GM19324 (cell line): ENCODE measurements around the gene FAF1.

ENCODE experiments used
- ATAC-seq: cut with Tn5 transposase; IDR thresholded peaks from one replicate; pipeline ENCODE4 v1.9.1; 2021; ENCODE audit warnings: mild to moderate bottlenecking, moderate library complexity; ENCODE audit not compliant: unreplicated experiment, low FRiP score

The FAF1 gene

DNA sequence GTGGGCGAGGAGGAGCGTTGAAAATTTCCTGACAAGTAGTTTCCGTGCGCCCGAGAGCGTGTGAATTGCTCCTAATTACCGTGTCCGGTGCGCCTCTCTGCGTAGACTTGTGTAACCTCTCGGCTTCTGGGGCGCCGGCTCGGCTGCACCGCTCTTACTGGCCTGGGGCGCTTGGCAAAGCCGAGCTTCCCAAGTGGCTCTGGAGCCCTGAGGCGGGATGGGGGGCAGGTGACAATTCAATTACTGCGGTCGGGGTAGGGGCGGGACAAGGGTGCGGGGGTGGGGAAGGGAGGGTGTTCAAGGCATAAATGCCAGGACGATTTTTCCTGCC is 536.4 kb downstream of the FAF1 start:
- ATAC-seq: no peak

DNA sequence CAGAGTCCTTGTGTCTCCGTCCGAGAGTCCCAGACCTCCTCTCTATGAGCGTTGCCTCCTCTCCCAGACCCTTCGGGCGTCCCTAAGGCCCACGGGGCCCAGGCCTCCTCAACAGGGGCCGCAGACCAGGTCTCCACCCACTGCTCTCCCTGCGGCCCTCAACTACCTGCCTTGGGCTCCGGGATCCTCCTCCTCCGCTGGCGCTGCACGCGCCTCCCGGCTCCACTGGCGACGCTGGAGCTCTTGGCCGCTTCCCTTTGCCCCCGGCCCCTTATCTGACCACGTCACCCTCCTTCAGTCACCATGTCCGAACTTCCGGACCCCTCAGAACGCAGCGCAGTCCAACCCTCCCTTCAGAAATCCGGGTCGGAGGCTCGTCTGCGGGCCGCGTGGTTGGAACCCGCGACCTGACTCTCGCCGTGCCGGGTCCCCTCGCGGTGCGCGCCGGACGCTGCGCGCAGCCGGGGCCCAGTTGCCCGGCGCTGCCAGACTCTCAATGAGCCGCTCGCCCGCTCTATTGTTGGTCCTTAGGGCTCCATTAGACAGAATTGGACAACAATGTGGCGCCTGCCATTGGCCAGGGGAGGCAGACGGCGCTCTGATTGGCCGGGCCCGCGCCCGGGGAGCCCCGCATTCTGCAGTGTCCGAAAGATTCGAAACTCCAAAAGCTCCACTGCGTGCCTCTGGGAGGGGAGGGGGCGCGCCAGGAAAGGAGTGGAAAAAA is 537.0 kb downstream of the FAF1 start, which contains the start of gene DMRTA2:
DMRTA2 (minus strand) TSS at position 498 of the 724 bp plus-strand sequence. CDS start 1,907 bp downstream, outside the sequence.
- ATAC-seq: no peak

DNA sequence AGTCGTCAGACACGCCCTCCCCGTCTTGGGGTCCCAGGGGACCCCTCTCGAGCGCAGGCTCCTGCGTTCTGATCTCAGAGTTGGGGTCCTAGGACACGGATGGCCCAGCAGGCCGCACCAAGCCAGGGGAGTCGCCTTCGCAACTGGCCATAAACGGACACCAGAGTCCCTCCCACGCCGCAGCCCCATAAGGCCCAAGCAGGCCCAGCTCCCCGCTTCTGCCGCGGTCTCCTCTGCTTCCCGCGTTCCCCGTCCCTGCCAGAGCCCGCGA is 537.5 kb downstream of the FAF1 start:
- ATAC-seq: no peak

DNA sequence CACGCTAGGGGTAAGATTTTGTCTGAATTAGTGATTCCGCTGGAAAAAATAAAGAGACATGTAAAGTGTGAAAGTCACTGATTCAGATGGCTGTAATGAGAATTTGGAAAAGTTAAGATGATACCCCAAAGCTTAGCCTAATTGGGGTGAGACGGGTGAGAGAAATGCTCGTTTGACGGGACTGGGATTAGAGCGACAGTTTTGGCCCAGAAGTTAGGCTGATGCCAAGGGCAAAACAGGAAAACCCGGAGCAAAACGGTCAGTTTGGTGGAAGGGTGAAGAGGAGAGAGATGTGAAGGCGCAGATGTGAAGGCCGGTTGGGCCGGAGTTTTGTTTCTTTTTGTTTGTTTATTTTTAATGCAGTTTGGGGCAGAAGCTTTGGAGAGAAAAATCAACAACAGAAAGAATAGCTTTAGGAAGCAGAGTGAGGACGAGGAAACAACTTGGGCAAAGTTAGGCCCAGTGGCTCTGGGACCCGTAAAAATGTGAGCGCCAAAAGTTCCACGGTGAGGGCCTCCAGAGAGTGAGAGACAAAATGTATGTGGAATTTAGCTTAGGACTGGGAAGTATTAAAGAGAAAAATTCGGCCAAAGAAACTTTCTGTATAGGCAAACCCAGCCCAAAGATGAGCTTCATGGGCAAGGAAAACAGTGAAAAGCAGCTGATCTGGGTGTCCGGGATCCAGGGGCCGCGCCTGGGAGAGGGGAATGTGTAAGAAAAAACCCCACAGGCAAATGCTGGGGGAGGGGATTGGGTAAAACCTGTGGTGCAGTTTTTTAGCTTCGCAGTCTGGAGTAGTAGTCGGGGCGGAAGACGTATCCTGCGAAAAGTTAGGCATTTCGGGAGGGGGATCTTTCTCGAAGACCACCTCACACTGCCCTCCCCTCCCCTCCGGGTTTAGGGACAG is 538.0 kb downstream of the FAF1 start:
- ATAC-seq: no peak

DNA sequence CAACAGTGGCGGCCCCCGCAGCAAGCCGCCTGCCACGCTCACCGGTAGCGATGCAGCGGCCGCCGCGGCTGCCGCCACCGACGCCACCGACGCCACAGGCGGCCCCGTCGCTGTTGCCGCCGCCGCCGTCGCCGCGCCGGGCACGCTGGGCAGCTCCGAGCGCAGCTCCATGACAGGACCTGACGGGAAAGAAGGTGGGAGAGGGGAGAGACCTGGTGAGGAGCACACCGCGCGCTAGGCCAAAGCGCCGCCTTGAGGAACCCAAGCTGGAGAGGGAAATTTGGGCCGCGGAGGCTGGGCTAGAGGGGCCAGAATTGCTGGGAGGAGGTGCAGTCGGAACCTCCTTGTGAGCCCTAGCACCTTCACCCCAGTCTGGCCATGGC is 538.7 kb downstream of the FAF1 start:
- ATAC-seq: no peak

DNA sequence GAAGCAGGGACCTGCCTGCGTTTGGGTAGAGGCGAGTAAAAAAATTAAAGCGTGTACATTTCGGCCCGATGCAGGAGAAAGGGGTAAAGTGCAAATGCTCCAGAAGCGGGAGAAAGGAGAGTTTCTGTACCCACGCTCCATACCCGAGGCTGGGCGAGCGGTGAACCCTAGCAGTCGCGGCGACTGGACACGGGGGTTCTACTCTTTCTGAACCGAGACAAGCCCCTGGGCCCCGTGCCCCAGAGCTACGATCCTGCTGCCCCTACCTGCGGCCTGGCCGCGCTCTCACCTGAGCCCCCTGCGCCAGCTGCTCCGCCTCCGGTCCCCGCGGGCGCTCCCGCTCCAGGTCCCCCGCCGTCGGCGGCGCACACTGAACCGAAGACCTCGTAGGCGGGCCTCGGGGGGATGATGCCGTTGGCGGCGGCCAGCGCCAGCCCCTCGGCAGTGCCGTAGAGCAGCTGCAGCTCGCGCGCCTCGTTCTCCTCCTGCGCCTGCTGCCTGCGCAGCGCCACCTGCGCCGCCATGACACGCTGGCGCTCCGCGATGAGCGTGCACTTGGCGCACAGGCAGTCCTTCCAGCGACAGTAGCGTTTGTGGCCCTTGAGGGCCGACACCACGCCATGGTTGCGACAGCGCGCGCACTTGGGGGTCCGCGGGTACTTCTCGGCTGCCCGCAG is 539.2 kb downstream of the FAF1 start:
- no peak for ATAC-seq

DNA sequence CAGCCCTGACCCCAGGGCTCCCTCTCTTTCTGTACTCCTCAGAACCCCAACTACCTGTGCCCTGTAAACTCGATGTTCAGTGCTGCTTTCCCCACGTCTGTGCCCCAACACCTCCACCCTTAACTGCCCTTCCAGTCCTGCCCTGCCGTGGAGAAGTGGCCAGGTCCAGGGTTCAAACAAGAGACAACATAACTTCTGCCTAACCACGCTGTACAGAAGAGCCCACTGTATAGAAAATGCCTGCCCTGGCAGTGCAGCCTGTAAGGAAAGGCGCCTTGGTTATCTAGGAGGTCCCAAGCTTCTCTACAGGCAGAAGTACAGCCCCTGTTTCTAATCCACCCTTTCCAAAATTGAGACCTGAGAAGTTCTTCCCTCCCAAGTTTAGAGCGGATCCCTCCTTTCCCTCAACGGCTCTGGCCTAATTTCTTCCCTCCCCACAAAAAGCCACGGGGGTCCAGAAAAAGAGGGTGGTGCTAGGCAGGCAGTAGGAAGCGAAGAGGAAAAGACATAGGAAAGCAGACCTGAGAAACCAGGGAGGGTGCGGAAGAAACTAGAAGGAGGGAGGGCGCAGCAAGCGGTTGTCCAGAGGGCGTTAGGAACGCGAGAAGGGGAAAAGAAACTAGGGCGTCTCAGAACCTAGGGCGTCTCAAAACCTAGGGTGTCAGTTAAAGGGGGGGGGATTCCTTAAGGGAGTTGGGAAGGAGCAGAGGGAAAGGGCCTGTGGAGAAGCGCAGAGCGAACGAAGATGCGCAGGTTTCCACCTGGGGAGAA is 540.0 kb downstream of the FAF1 start:
- ATAC-seq: no peak

DNA sequence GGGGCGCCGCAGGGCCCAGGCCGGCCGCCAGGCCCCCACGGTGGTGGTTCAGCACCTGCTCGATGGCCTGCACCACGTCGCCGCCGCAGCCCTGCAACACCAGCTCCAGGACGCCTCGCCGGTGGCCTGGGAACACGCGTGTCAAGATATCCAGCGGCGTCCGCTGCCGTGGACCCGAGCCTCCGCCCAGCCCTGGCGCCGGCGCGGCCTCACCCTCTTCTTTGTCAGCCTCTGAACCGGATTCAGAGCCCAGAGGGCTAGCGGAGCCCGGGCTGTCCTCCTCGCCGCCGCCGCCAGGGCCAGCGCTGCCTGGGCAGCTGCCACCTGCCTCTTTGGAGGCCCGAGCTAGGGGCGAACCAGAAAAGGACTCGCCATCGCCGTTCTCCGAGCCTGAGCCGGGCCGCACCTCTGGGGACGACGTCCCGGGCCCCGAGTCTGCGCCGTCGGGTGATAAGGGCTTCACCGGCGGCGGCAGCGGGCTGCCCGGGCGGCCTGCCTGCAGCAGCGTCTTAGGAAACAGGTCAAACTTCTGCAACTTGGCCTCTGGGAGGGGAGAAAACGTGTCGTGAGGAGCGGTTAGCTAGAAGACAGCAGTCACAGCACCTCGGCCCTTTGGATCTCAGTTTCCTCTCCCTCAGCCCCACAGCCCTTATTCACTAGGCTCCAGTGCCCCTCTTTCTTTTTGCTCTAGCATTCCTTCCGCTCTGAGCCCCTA is 540.7 kb downstream of the FAF1 start:
- ATAC-seq: no peak

DNA sequence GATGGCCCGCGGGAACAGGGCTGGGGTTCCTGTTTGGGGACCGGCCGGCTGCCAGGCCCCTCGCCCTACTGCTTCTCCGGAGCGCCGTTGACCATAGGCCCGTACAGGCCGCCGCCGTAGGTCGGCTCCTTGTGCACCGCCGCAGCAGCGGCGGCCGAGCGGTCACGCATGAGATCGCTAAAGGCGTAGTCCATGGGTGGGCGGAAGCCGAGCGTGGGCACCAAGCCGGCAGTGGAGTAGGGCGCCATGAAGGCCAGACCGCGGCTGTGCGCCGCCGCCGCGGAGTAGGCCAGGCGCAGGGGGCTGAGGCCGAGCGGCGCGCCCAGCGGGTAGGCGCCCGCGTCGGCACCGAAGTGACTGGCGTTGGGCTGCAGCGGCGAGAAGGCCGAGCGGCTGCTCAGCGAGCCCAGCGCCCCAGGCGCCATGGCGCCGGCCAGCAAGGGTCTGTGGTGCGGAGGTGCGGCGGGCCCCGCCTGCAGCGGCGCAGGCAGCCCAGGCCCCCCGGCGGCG is 541.4 kb downstream of the FAF1 start:
- ATAC-seq: no peak

DNA sequence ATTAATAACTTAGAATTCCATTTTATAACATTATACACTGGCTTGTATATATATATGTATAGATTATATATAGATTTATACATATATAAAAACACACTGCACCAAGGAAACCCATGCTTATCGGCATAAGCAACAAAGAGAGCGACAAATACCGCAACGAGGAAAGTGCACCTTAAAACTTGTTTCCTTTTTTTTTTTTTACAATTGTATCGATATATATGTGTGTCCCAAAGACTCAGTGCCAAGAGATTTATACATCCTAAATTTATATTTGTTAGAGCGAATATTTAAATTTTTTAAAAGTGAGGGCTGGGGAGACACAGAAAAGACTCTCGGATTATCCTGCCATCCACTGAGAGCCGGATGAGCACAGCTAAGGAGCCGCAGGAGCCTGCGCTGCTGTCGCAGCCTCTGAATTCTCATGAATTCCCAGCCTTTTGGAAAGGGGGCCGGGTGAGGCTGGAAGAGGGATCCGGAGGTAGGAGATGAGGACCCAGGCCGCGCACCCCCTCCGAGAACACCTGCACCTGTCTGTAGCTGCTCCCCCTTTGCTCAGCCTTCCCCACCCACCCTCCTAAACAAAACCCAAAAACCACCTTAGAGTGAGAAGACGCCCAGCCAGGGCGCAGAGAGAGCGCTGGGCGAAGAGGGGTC is 542.0 kb downstream of the FAF1 start:
- no peak for ATAC-seq

DNA sequence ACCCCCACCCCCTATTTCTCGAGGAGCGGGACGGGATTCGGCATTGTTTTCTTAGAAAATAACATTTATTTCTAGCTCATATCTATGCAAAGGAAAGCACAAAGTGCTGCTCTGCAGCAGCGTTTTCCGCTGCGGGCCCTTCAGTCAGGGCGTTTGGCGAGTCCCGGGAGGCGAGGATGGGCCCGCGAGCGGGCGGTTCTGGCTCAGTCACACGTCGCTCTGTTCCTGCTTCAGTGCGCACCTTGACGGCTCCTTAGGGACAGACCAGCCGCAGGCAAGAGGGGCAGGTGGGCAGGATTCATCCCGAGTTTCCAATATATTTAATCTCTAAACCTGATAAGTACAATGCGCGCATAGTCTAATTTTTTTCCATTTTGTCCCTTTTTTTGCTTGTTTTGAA is 542.6 kb downstream of the FAF1 start:
- ATAC-seq: no peak

DNA sequence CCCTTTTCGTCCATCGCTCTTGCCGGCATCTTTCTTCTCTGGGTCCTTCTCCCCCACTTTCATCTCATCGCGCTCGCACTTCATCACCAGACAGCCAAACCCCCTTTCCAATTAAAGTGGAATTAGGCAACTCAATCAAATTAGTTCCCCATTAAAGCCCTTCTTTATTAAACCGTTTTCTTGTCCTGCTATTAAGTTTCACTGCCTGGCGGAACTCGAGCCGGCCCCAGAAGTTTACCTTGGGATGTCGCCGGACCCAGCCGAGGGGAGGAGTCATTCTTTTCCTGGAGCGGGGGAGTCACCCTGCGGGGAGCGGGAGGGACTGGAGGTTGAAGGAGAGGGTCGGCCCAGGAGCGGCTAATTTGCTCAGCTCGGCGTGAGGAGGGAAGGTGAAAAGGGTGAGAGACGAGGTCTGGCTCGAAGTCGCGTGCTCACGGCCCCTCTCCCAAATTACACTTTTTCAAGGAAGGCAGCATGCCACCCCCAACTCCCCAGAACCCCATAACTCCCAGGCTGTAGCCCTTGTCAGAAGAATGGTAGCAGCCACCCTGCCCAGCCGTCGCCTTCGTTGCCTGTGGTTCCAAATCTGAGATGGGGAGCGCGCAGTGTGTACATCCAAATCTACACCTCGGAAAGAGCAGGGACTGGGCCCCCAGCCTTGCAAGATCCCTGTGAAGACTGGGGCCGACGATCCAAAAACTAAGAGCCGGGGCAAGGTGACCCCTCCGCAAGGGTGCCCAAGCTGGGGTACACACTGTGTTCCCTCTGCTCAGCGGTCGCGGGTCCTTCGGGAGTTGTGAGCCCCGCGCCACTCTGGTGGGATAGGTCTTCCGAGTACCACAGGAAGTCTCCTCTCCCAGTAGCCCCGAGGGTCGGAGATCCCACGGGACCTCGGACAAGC is 543.3 kb downstream of the FAF1 start:
- no peak for ATAC-seq

DNA sequence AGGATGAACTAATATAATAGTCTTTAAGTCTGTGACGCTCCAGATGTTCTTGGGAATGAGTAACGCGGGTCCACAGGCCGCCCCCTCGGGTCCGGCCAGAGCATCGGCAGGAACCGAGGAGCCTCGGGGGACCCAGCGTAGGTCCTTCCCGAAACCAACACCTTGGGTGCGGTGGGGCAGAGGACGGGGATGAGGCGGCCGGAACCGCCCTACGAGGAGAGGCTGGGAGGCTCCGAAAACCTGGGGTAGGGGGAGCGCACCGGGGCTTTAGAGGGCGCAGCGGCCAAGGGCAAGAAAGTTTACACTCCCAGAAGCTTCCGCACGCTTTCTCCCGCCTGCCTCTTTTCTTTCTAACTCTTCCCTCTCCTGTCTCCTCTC is 543.9 kb downstream of the FAF1 start:
- no peak for ATAC-seq

DNA sequence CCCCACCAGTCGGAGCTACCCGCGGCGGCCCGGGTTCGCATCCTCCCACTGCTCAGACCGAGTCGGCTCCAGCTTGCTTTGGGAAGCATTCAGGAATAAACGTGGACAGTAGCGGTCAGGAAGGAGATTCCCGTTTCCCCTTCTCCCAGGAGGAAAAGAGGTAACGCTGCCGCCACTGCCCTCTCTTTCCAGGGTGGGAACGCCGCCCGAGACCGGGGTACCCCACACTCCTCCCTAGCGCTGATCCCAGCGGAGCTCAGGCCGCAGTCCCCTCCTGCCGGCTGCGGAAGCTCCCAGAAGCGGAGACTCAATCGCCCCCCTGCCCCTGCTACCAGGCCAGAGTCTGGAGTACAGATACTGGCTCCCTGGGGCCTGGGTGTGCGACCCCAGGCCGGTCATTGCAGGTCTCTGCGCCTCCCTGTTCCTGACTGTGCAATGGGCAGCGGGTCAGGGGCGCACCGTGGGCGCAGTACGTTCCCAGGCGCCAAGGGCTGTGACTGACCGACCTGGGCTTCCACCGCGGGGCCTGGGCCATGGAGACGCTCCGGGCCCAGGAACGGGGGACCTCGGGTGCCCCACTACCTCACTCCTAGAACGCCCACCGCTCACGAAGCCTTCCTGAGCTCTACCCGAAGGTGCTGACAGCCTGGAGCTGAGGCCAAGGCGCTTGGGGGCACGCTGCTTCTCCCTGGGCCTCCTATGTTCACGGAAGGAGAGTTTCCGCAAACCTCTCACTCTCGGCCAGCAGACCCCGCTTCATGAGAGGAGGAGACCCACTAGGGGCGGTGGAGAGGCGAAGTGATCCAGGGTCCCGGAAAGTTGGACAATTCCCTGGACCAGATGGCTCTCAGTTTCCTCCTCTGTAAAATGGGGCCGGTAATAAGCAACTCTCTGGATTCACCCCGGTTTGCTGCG is 544.6 kb downstream of the FAF1 start:
- ATAC-seq: no peak

DNA sequence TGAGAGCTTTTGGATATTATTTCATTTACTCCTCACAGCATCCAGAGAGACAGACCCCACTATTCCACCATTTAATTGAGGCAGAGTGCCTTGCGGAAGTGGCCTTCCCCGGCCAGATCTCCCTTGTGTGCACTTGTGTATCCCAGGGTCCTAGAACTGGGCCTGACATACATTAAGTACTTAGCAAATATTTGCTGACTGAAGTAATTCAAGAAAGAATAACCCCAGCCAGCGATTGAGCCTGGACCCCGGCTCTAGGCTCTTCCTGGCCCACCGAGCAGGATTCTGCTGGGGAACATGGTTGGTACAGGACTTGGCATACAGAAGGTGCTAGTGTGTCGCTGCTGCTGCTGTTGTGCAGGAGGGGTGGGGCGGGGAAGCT is 545.2 kb downstream of the FAF1 start:
- ATAC-seq: no peak

DNA sequence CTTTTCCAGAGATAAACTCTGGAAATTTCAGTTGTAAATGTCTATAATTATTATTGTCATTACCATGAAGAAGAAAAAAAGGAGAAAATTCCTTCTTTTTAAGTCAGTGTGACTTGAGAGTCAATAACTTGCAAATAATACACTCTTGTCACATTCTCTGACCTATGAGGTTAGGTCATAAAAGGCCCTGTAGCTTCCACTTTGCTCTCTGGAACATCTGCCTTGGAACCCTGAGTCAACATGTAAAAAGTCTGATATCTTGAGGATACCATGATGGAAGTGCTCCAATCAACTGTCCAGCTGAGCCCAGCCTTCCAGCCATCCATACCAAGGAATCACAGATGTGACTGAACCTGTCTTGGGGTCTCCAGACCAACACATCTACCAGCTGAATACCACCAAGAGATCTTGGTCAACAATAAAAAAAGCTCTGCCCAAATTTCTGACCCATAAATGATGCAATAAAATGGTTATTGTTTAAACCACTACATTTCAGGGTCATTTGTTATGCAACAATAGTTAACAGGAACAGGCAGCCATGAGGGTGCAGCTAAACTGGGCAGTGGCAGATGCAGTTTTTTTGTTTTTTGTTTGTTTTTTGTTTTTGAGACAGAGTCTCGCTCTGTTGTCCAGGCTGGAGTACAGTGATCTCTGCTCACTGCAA is 547.1 kb downstream of the FAF1 start:
- ATAC-seq: no peak

DNA sequence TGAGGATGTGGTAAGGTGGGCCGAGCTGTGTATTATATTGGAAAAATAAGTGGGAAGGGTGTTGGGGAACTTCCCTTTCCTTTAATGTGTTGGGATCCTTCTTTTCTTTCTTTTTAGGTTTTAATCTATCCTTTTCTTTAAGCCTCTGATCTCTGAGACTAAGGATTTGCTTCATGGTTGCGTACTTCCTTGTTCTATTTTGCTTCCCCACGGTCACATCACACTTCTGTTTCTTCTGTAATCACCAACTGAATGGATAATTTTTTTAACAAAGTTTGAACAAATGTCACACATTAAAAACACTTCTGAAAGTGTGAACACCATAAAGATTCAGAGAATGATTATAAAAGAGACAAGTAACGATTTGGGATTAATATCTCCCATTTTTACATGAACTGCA is 554.3 kb downstream of the FAF1 start:
- ATAC-seq: no peak
